Testis (tissue), 3 donors: ENCODE measurements around the gene STARD9. TPM values are rescaled to one million over a fixed set of nuclear protein-coding genes. Genes with fewer than 3 reads are reported as not detected.

Source experiments
- DNase-seq: peaks from one replicate; pipeline ENCODE4 v3.0.0-alpha.2; 2019
- H3K27ac ChIP-seq, 2 donors: fragments of 200-600 bp; sonication (generic); one replicate each; pipeline ENCODE4 v1.5.1; 2019
- H3K27me3 ChIP-seq: fragments of 200-600 bp; sonication (generic); one replicate; pipeline ENCODE4 v1.5.1; 2019
- H3K36me3 ChIP-seq: fragments of 200-600 bp; sonication (generic); one replicate; pipeline ENCODE4 v1.5.1; 2017; ENCODE audit warnings: low read depth; ENCODE audit errors: missing control alignments
- H3K4me1 ChIP-seq: fragments of 200-600 bp; sonication (generic); one replicate; pipeline ENCODE4 v1.5.1; 2019
- H3K4me3 ChIP-seq, 2 donors: fragments of 200-600 bp; sonication (generic); one replicate each; pipeline ENCODE4 v1.5.1; 2017 to 2019
- H3K9me3 ChIP-seq: fragments of 200-600 bp; sonication (generic); one replicate; pipeline ENCODE4 v1.5.1; 2017
- CTCF ChIP-seq, 3 experiments: fragments of 450-650 bp in 2 of 3; fragments of 200-600 bp in 1 of 3; sonication (generic) in 1 of 3; IDR thresholded peaks; one replicate each; pipeline ENCODE4 v1.5.1; 2016 to 2019; ENCODE audit warnings: antibody characterized with exemption in 3 of 3, mild to moderate bottlenecking in 2 of 3, moderate library complexity in 1 of 3
- POLR2A ChIP-seq: fragments of 450-650 bp; IDR thresholded peaks from one replicate; pipeline ENCODE4 v1.6.1; 2017; ENCODE audit warnings: antibody characterized with exemption, mild to moderate bottlenecking, moderate library complexity
- WGBS, 2 donors: methylation state at CpG; one replicate each; pipeline ENCODE4 v1.1.5; 2018; 5-methylcytosine and 5-hydroxymethylcytosine counted together
- intact Hi-C: fragments of 100-400 bp; cut with DNase I; formaldehyde crosslinking; loops from one replicate; pipeline ENCODE4 v1.15.1; 2023; ENCODE audit warnings: low total_unique reads
- polyA plus RNA-seq: library from polyadenylated mRNA; stranded (reverse); fragments of 350-450 nt; fragmentation: Illumina TruSeq; extraction: RNeasy Lipid Tissue Mini Kit (QIAGEN cat#74804); gene quantifications from one replicate; pipeline ENCODE4 v1.2.3, GENCODE V29; 2014; ENCODE audit warnings: low read depth, low replicate concordance; ENCODE audit not compliant: insufficient read depth
- total RNA-seq, 2 donors: library from RNA; depleted of rRNA; stranded (reverse); fragments of >200 nt; gene quantifications; one replicate each; pipeline ENCODE4 v1.2.3, GENCODE V29; 2016

Gene STARD9
- total and polyA plus RNA-seq, 3 donors from 2014 or later = 41.1 to 137 (median 132) TPM

DNA sequence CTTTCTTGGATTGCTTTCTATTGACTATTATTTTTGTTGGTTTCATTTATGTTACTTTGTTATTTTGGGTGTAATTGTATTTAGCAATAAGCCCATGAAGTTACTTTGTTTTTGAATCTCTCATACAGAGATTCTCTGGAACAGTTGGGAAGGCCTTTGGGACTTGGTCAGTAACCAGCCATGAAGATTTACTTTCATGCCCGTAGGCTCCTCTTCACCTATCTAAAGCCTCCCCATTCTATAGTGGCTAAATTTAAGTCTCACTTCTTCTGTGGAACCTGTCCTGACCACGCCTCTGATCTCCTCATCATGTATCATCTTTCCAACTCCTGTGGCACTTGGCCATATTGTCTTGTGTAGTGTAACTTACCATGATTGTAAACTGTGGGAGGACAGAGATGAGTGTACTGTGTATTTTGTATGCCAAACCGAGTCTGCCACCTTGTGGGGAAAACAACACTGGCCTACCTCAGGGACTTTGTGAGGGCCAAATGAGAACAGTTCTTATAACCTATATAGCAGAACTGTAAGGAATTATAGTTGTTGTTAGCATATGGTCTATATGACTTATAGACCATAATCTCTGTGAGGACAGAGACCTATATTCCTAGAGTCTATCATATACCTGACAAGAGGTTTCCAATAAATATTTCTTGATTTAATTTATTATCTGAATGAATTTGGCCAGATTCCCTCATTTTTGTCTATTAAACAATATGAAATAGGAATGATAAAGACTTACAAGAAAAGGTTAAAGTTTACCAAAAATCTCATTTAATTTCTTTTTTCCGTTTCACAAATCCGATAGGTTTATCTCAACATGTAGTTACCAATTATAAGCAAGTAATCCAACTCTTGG lies 75.0 kb downstream of the STARD9 start:
- no peak overlapping the region for H3K4me3 ChIP-seq
- H3K27me3 ChIP-seq = no peaks in the 10 kb centered on the region
- TF ChIP-seq POLR2A (no peak), CTCF (IDR thresholded peaks at IDR 0.05) (peak; percentile 62 to 85 (median 66))
- WGBS, 2 donors = 58 to 62% methylated on average over 5 of the region's 5 CpGs
- peak overlapping the region in 1 of 2 donors; percentile 57 for H3K27ac ChIP-seq
- DNase-seq = peak; percentile 84
- intact Hi-C loops = no loop called here
- H3K4me1 ChIP-seq = no peaks in the 10 kb centered on the region
- no peaks in the 10 kb centered on the region for H3K36me3 ChIP-seq
- H3K9me3 ChIP-seq = no peaks in the 10 kb centered on the region

DNA sequence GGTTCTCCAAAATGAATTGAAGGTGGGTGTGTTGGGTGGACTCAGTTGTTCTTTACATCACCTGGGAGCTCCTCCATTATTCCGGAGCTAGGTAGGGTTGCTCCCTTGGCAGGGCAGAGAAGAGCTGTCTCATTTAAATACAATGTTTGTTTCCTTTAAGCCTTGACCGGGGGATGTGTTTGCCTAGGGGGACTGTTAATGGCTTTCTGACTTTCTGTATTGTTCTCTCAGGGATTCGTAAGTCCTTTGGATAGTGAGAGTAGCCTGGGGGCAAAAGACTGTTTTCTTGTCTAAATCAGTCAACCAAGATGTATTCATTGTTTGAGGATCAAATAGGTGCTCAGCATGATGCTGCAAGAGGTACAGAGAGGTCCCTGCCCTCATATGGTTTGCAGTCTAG lies 90.4 kb downstream of the STARD9 start:
- Histone ChIP-seq H3K9me3 (no peaks in the 10 kb centered on the region), H3K4me3 (no peak overlapping the region), H3K27me3 (no peaks in the 10 kb centered on the region), H3K4me1 (no peaks in the 10 kb centered on the region), H3K36me3 (no peaks in the 10 kb centered on the region), H3K27ac (no peak overlapping the region)
- TF ChIP-seq POLR2A = no peak
- intact Hi-C loops = no loop called here
- WGBS, 2 donors = 93 to 97% methylated on average over 3 of the region's 3 CpGs
- DNase-seq = no peak

DNA sequence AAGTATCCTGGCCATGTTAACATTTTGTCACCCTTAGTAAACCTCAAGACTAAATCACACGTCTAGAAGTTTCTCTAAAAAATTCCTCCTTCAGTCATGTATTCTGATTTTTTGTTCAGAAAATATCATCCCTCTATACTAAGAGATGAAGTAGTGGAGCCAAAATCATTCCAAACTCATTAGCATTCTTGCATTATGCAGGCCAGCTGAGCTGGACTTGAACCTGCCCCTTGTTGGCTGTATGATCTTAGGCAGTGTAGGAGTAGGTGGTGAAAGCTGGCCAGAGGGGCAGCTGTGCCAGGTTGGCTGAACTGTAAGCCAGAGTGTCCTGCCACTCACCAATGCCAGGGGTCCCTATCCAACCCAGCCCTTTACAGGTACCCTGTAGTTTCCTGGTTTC lies 92.4 kb downstream of the STARD9 start:
- TF ChIP-seq CTCF (IDR thresholded peaks at IDR 0.05) (no peak), POLR2A (no peak)
- WGBS, 2 donors = 87 to 89% methylated on average over 1 of the region's 1 CpG
- H3K27ac ChIP-seq = no peak overlapping the region
- no peak for DNase-seq
- H3K36me3 ChIP-seq = no peaks in the 10 kb centered on the region
- H3K27me3 ChIP-seq = no peaks in the 10 kb centered on the region
- H3K4me3 ChIP-seq = no peak overlapping the region
- no peaks in the 10 kb centered on the region for H3K9me3 ChIP-seq
- no peaks in the 10 kb centered on the region for H3K4me1 ChIP-seq
- intact Hi-C loops = no loop called here

GRCh38 chr15:42670451-42670850 lies 95.0 kb downstream of the STARD9 start:
- TF ChIP-seq POLR2A (no peak), CTCF (IDR thresholded peaks at IDR 0.05) (no peak)
- Histone ChIP-seq H3K4me1 (no peaks in the 10 kb centered on the region), H3K9me3 (no peaks in the 10 kb centered on the region), H3K4me3 (no peak overlapping the region), H3K27ac (no peak overlapping the region), H3K36me3 (peaks cover 5% of the 10 kb centered on the region), H3K27me3 (no peaks in the 10 kb centered on the region)
- intact Hi-C loops = no loop called here
- DNase-seq = no peak
- WGBS, 2 donors = 46 to 49% methylated on average over 3 of the region's 3 CpGs

DNA sequence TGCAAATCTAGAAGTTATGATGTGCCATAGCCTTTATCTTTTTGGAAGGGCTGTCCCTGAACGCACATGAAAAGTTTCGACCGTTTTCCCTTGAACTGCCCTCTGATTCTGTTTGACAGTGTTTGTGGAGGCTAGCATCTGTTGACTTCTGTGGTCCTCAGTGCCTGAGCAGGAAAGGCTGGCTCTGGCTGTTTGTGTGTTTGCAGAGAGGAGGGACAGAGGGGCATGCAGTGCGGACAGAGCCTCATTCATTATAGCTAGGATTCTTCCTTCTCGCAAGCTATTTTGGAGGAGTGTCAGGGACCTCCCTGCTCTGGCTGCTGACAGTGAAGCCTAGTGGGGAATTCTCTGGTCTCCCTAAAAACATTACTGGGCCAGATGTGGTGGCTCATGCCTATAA lies 97.0 kb downstream of the STARD9 start:
- Histone ChIP-seq H3K27ac (no peak overlapping the region), H3K4me3 (no peak overlapping the region), H3K9me3 (no peaks in the 10 kb centered on the region), H3K36me3 (peaks cover 5% of the 10 kb centered on the region), H3K27me3 (no peaks in the 10 kb centered on the region), H3K4me1 (no peaks in the 10 kb centered on the region)
- intact Hi-C loops = no loop called here
- WGBS, 2 donors = 63 to 86% methylated on average over 4 to 5 of the region's 5 CpGs
- TF ChIP-seq POLR2A = no peak
- TF ChIP-seq CTCF (IDR thresholded peaks at IDR 0.05) = no peak
- no peak for DNase-seq
